Left ventricle myocardium inferior (tissue), 1 donor: ENCODE data around the gene KAT14. TPM values are rescaled to one million over a fixed set of nuclear protein-coding genes. Genes with fewer than 3 reads are reported as not detected.

ENCODE experiments used
- DNase-seq: peaks from one replicate; pipeline ENCODE4 v3.0.0-alpha.2; 2020
- H3K27ac ChIP-seq: fragments of 200-600 bp; replicated peaks from 2 replicates; pipeline ENCODE4 v1.8.0; 2021
- H3K27me3 ChIP-seq: fragments of 200-600 bp; 2 replicates; pipeline ENCODE4 v1.8.0; 2021; ENCODE audit warnings: low read depth
- H3K36me3 ChIP-seq: fragments of 200-600 bp; 2 replicates; pipeline ENCODE4 v1.8.0; 2021
- H3K4me1 ChIP-seq: fragments of 200-600 bp; 2 replicates; pipeline ENCODE4 v1.8.0; 2021
- H3K4me3 ChIP-seq: fragments of 200-600 bp; 2 replicates; pipeline ENCODE4 v1.8.0; 2021; ENCODE audit warnings: mild to moderate bottlenecking, moderate library complexity
- H3K9me3 ChIP-seq: fragments of 200-600 bp; replicated peaks from 2 replicates; pipeline ENCODE4 v1.8.0; 2021
- CTCF ChIP-seq: fragments of 200-600 bp; IDR thresholded peaks from 2 replicates; pipeline ENCODE4 v1.8.0; 2021; ENCODE audit warnings: antibody characterized with exemption, mild to moderate bottlenecking, borderline replicate concordance
- intact Hi-C: fragments of 100-400 bp; cut with micrococcal nuclease; formaldehyde crosslinking; loops from one replicate; pipeline ENCODE4 v1.11.0; 2022
- total RNA-seq: library from RNA; stranded (reverse); fragmentation: NEBNext Ultra II Directional; extraction: Animal tissue kit (Norgen Biotek cat#: 25700); gene quantifications from one replicate; pipeline ENCODE4 v1.2.1, GENCODE V29; 2021
- donor health status: DM: no; HTN: yes; CAD: no; lungs with severe emphysema.

KAT14 gene
- total RNA-seq, 1 donor from 2014 or later = 10.7 TPM

GRCh38 chr20:18233408-18233943, 95.8 kb downstream of the KAT14 start:
- Histone ChIP-seq H3K9me3 (peaks cover 9% of the 10 kb centered on the region), H3K27me3 (peaks cover 16% of the 10 kb centered on the region), H3K36me3 (no peaks in the 10 kb centered on the region), H3K27ac (no peak overlapping the region), H3K4me3 (no peak overlapping the region), H3K4me1 (no peaks in the 10 kb centered on the region)
- no peak for DNase-seq
- TF ChIP-seq CTCF = no peak
- intact Hi-C loops = no loop called here

Other genes with a start within 250 kb of the KAT14 start
- 46.3 TPM for gene SNX5, start 169.1 kb upstream of the KAT14 start, total RNA-seq
- gene MGME1, start 168.8 kb upstream of the KAT14 start, total RNA-seq = 13.6 TPM
- gene OVOL2, start 79.9 kb upstream of the KAT14 start, total RNA-seq = not detected
- 9.1 TPM for gene PET117, start within 50 bp of the KAT14 start, total RNA-seq
- gene ZNF133, start 150.7 kb downstream of the KAT14 start, total RNA-seq = 7.4 TPM